Right lobe of liver (tissue), 6 donors: Measurements from ENCODE around the gene LHX5. TPM values are rescaled to one million over a fixed set of nuclear protein-coding genes. Genes with fewer than 3 reads are reported as not detected.

Experiments
- ATAC-seq, 4 donors: fragments of 200-7000 bp; cut with Tn5 transposase; one replicate each; pipeline ENCODE4 v1.9.1; 2020; ENCODE audit warnings: mild to moderate bottlenecking in 4 of 4, moderate library complexity in 4 of 4
- DNase-seq, 3 donors: peaks; one replicate each; pipeline ENCODE4 v3.0.0-alpha.2; 2020
- H3K27ac ChIP-seq, 3 donors: fragments of 200-600 bp; one replicate each; pipeline ENCODE4 v1.8.0; 2022
- H3K27me3 ChIP-seq, 2 donors: fragments of 200-600 bp; one replicate each; pipeline ENCODE4 v1.8.0; 2022
- H3K36me3 ChIP-seq, 4 donors: fragments of 200-600 bp; sonication (generic) in 1 of 4; one replicate each; pipeline versions ENCODE4 v1.5.1 to v1.8.0; 2017 to 2022; ENCODE audit warnings: control low read depth in 1 of 4
- H3K4me1 ChIP-seq, 4 donors: fragments of 200-600 bp; sonication (generic) in 1 of 4; one replicate each; pipeline versions ENCODE4 v1.5.1 to v1.8.0; 2017 to 2022; ENCODE audit warnings: control low read depth in 1 of 4
- H3K4me3 ChIP-seq, 3 donors: fragments of 200-600 bp; one replicate each; pipeline ENCODE4 v1.8.0; 2022
- H3K9me3 ChIP-seq, 4 donors: fragments of 200-600 bp; sonication (generic) in 1 of 4; one replicate each; pipeline versions ENCODE4 v1.5.1 to v1.8.0; 2017 to 2022; ENCODE audit warnings: control low read depth in 1 of 4
- CTCF ChIP-seq, 4 donors: fragments of 200-600 bp in 3 of 4; fragments of 450-650 bp in 1 of 4; IDR thresholded peaks; one replicate each; pipeline versions ENCODE4 v1.5.1 to v1.8.0; 2016 to 2022; ENCODE audit warnings: antibody characterized with exemption in 4 of 4, mild to moderate bottlenecking in 2 of 4
- POLR2A ChIP-seq: fragments of 450-650 bp; IDR thresholded peaks from one replicate; pipeline ENCODE4 v1.6.1; 2017; ENCODE audit warnings: antibody characterized with exemption, mild to moderate bottlenecking
- WGBS: methylation state at CpG from one replicate; pipeline ENCODE4 v1.1.6; 2018; ENCODE audit warnings: low coverage, low lambda C conversion rate; ENCODE audit not compliant: insufficient coverage; ENCODE audit errors: missing lambda C conversion rate; 5-methylcytosine and 5-hydroxymethylcytosine counted together
- intact Hi-C, 2 donors: fragments of 100-400 bp; cut with DNase I; formaldehyde crosslinking; loops; one replicate each; pipeline versions ENCODE4 v1.11.2 to v1.14.1; 2022
- total RNA-seq, 6 experiments: library from RNA; depleted of rRNA in 2 of 6; stranded (reverse); fragments of >200 nt in 2 of 6; fragmentation: NEBNext Ultra II Directional in 3 of 6; extraction: Animal tissue kit (Norgen Biotek cat#: 25700) in 3 of 6; gene quantifications; one replicate each; pipeline versions ENCODE4 v1.1.0 to v1.2.4, GENCODE V29; 2016 to 2023
- donor health status: DM: no; HTN: yes; CAD: no.
- donor health status: DM: no; HTN: no; CAD: no.
- donor health status: DM: no; HTN: no; CAD: no.
- donor health status: DM: no; HTN: yes; CAD: no.
- donor health status: DM: no; HTN: yes; CAD: no.

LHX5 gene
- total RNA-seq, 6 experiments from 2014 or later = not detected

- intact Hi-C loops = loop anchor here (10.0 kb wide), 2 partner anchors 124 to 244 kb away; no protein-coding TSS in a partner anchor
- 36% methylated on average over 4 of the region's 4 CpGs for WGBS
- TF ChIP-seq POLR2A = no peak
- TF ChIP-seq CTCF (IDR thresholded peaks at IDR 0.05) = no peak
- Histone ChIP-seq H3K27me3 (no peaks in the 10 kb centered on the region), H3K4me1 (no peaks in the 10 kb centered on the region), H3K27ac (no peak overlapping the region), H3K36me3 (no peaks in the 10 kb centered on the region), H3K9me3 (no peaks in the 10 kb centered on the region), H3K4me3 (no peak overlapping the region)
- ATAC-seq (no peak), DNase-seq (no peak)
Observed at GRCh38 chr12:113439301-113439597, 32.4 kb downstream of the LHX5 start.

- TF ChIP-seq POLR2A = no peak
- no peak for TF ChIP-seq CTCF (IDR thresholded peaks at IDR 0.05)
- Histone ChIP-seq H3K4me1 (no peaks in the 10 kb centered on the region), H3K27ac (no peak overlapping the region), H3K4me3 (no peak overlapping the region), H3K27me3 (no peaks in the 10 kb centered on the region), H3K36me3 (no peaks in the 10 kb centered on the region), H3K9me3 (no peaks in the 10 kb centered on the region)
- intact Hi-C loops = loop anchor here (10.0 kb wide), 2 partner anchors 124 to 244 kb away; no protein-coding TSS in a partner anchor
- WGBS = 71% methylated on average over 4 of the region's 4 CpGs
- no peak for ATAC-seq
- no peak for DNase-seq
Observed at GRCh38 chr12:113438523-113439300, 33.0 kb downstream of the LHX5 start.

GRCh38 chr12:113437729-113438100 is 34.0 kb downstream of the LHX5 start:
- intact Hi-C loops = loop anchor here (10.0 kb wide), 2 partner anchors 123 to 243 kb away; no protein-coding TSS in a partner anchor

GRCh38 chr12:113436993-113437728 is 34.5 kb downstream of the LHX5 start:
- H3K9me3 ChIP-seq = no peaks in the 10 kb centered on the region
- TF ChIP-seq CTCF (IDR thresholded peaks at IDR 0.05) = no peak
- TF ChIP-seq POLR2A = no peak
- DNase-seq (no peak), ATAC-seq (no peak)
- H3K4me3 ChIP-seq = no peak overlapping the region
- no peaks in the 10 kb centered on the region for H3K4me1 ChIP-seq
- intact Hi-C loops = loop anchor here (10.0 kb wide), 2 partner anchors 122 to 242 kb away; no protein-coding TSS in a partner anchor
- H3K36me3 ChIP-seq = no peaks in the 10 kb centered on the region
- H3K27ac ChIP-seq = no peak overlapping the region
- WGBS = 87% methylated on average over 5 of the region's 6 CpGs
- no peaks in the 10 kb centered on the region for H3K27me3 ChIP-seq

More at GRCh38 chr12:113437729-113438100, 34.0 kb downstream of the LHX5 start:
- no peaks in the 10 kb centered on the region for H3K4me1 ChIP-seq
- no peaks in the 10 kb centered on the region for H3K27me3 ChIP-seq
- WGBS = 91% methylated on average over 4 of the region's 9 CpGs
- DNase-seq (no peak), ATAC-seq (no peak)
- H3K4me3 ChIP-seq = no peak overlapping the region
- no peaks in the 10 kb centered on the region for H3K36me3 ChIP-seq
- H3K27ac ChIP-seq = no peak overlapping the region
- H3K9me3 ChIP-seq = no peaks in the 10 kb centered on the region
- no peak for TF ChIP-seq CTCF (IDR thresholded peaks at IDR 0.05)
- no peak for TF ChIP-seq POLR2A
